IMR-90 (cell line): ENCODE results near the gene PRKAR1B. TPM values are rescaled to one million over a fixed set of nuclear protein-coding genes. Genes with fewer than 3 reads are reported as not detected.
A peak's percentile ranks its signal among the peaks of the same experiment; 100 is the strongest.

ENCODE experiments used
- ATAC-seq: fragments of 200-7000 bp; cut with Tn5 transposase; 2 replicates; pipeline ENCODE4 v1.9.1; 2020; ENCODE audit warnings: low read depth, mild to moderate bottlenecking, moderate library complexity
- BruUV-seq: library from RNA; stranded (reverse); fragments of 400-500 nt; replicated peaks from 2 replicates; lab custom pipeline; 2021; lab: Mats Ljungman, UMichigan
- CTCF ChIA-PET: fragments of 300-600 bp; formaldehyde crosslinking; extraction: SDS; loops from one replicate; lab custom pipeline; 2021; ENCODE audit warnings: antibody characterized with exemption; lab: Yijun Ruan, JAX
- POLR2A ChIA-PET: fragments of 300-600 bp; sonication (Branson Sonifier 250); formaldehyde crosslinking; loops from one replicate; lab custom pipeline; 2022; ENCODE audit warnings: antibody characterized with exemption; ENCODE audit not compliant: unreplicated experiment; lab: Charles Lee
- DNase-seq: peaks from one replicate; pipeline ENCODE4 v3.0.0; 2013
- H2AFZ ChIP-seq: replicated peaks from 2 replicates; pipeline ENCODE3; 2013; ENCODE audit warnings: low read length, mild to moderate bottlenecking; ENCODE audit not compliant: poor library complexity
- H2AK5ac ChIP-seq: 2 replicates; pipeline ENCODE4 v1.6.1; 2013; ENCODE audit warnings: low read depth, low read length, inconsistent platforms
- H2AK9ac ChIP-seq: replicated peaks from 2 replicates; pipeline ENCODE3; 2013; ENCODE audit warnings: mild to moderate bottlenecking, low read depth, low read length, moderate library complexity; ENCODE audit not compliant: poor library complexity
- H2BK120ac ChIP-seq: 2 replicates; pipeline ENCODE4 v1.6.1; 2013; ENCODE audit warnings: low read depth, low read length, inconsistent platforms
- H2BK15ac ChIP-seq: 3 replicates; pipeline ENCODE4 v1.6.1; 2013; ENCODE audit warnings: low read depth, low read length, inconsistent platforms
- H2BK20ac ChIP-seq: 2 replicates; pipeline ENCODE4 v1.6.1; 2013; ENCODE audit warnings: low read depth, mild to moderate bottlenecking, inconsistent platforms, low read length, moderate library complexity
- H2BK5ac ChIP-seq: 2 replicates; pipeline ENCODE4 v1.6.1; 2013; ENCODE audit warnings: mild to moderate bottlenecking, low read depth, low read length, inconsistent platforms; ENCODE audit not compliant: poor library complexity, severe bottlenecking
- H3K14ac ChIP-seq: replicated peaks from 2 replicates; pipeline ENCODE4 v1.6.1; 2013; ENCODE audit warnings: low read depth, low read length, inconsistent platforms
- H3K18ac ChIP-seq: 2 replicates; pipeline ENCODE4 v1.6.1; 2013; ENCODE audit warnings: low read depth, low read length, control low read depth
- H3K23ac ChIP-seq: 2 replicates; pipeline ENCODE4 v1.6.1; 2013; ENCODE audit warnings: low read depth, low read length, inconsistent platforms
- H3K27ac ChIP-seq: 2 replicates; pipeline ENCODE4 v1.5.1; 2013; ENCODE audit warnings: mild to moderate bottlenecking, control low read depth, low read length; ENCODE audit not compliant: insufficient read depth
- H3K27me3 ChIP-seq: 2 replicates; pipeline ENCODE4 v1.6.1; 2013; ENCODE audit warnings: low read length; ENCODE audit not compliant: control insufficient read depth, insufficient read depth
- H3K36me3 ChIP-seq: 2 replicates; pipeline ENCODE4 v1.6.1; 2013; ENCODE audit warnings: low read length, mixed read lengths; ENCODE audit not compliant: control insufficient read depth, insufficient read depth
- H3K4ac ChIP-seq: 2 replicates; pipeline ENCODE4 v1.6.1; 2013; ENCODE audit warnings: low read depth, low read length, inconsistent platforms
- H3K4me1 ChIP-seq: 2 replicates; pipeline ENCODE4 v1.6.1; 2013; ENCODE audit warnings: low read length, mixed read lengths; ENCODE audit not compliant: control insufficient read depth, insufficient read depth
- H3K4me2 ChIP-seq: 2 replicates; pipeline ENCODE4 v1.6.1; 2013; ENCODE audit warnings: low read depth, mild to moderate bottlenecking, control low read depth, low read length, moderate library complexity
- H3K4me3 ChIP-seq: 2 replicates; pipeline ENCODE4 v1.5.1; 2013; ENCODE audit warnings: low read depth, mild to moderate bottlenecking, control low read depth, low read length, moderate library complexity; ENCODE audit not compliant: insufficient read depth
- H3K56ac ChIP-seq: 2 replicates; pipeline ENCODE4 v1.6.1; 2013; ENCODE audit warnings: low read length, inconsistent platforms; ENCODE audit not compliant: insufficient read depth; ENCODE audit errors: extremely low read depth
- H3K79me1 ChIP-seq, 2 experiments: 2 replicates each; pipeline ENCODE4 v1.6.1; 2013; ENCODE audit warnings: low read length in 2 of 2, inconsistent platforms in 1 of 2, low read depth in 1 of 2
- H3K9ac ChIP-seq: 2 replicates; pipeline ENCODE4 v1.6.1; 2013; ENCODE audit warnings: low read depth, low read length, control low read depth
- H3K9me1 ChIP-seq: 2 replicates; pipeline ENCODE4 v1.6.1; 2013; ENCODE audit warnings: low read length, inconsistent platforms; ENCODE audit not compliant: insufficient read depth
- H3K9me3 ChIP-seq: 2 replicates; pipeline ENCODE4 v1.6.1; 2013; ENCODE audit warnings: low read length; ENCODE audit not compliant: control insufficient read depth, insufficient read depth
- H4K20me1 ChIP-seq: 2 replicates; pipeline ENCODE4 v1.6.1; 2013; ENCODE audit warnings: low read length, inconsistent platforms; ENCODE audit not compliant: insufficient read depth
- H4K5ac ChIP-seq: 2 replicates; pipeline ENCODE4 v1.6.1; 2013; ENCODE audit warnings: mild to moderate bottlenecking, low read depth, low read length, control low read depth
- H4K8ac ChIP-seq, 2 experiments: 2 replicates each; pipeline ENCODE4 v1.6.1; 2013; ENCODE audit warnings: low read depth in 2 of 2, low read length in 2 of 2, control low read depth in 1 of 2, inconsistent platforms in 1 of 2
- H4K91ac ChIP-seq: 2 replicates; pipeline ENCODE4 v1.6.1; 2013; ENCODE audit warnings: low read depth, low read length, inconsistent platforms; ENCODE audit not compliant: insufficient read depth
- BHLHE40 ChIP-seq: fragments of 150-350 bp; IDR thresholded peaks from 2 replicates; pipeline ENCODE4 v1.6.1; 2016; ENCODE audit warnings: mild to moderate bottlenecking, low read depth, low read length
- CEBPB ChIP-seq: IDR thresholded peaks from 2 replicates; pipeline ENCODE4 v1.6.1; 2012; ENCODE audit warnings: low read depth, low read length, improper control_type of control experiment
- CHD1 ChIP-seq: IDR thresholded peaks from 2 replicates; pipeline ENCODE4 v1.6.1; 2012; ENCODE audit warnings: low read depth, low read length, improper control_type of control experiment
- CTCF ChIP-seq: conservative IDR thresholded peaks from 2 replicates; pipeline ENCODE4 v1.5.1; 2012; ENCODE audit warnings: mild to moderate bottlenecking, low read depth, low read length, improper control_type of control experiment
- FOS ChIP-seq: fragments of 150-350 bp; IDR thresholded peaks from 2 replicates; pipeline ENCODE4 v1.6.1; 2016; ENCODE audit warnings: low read depth, low read length
- MAFK ChIP-seq: IDR thresholded peaks from 2 replicates; pipeline ENCODE4 v1.6.1; 2012; ENCODE audit warnings: low read depth, low read length, improper control_type of control experiment
- MXI1 ChIP-seq: IDR thresholded peaks from 2 replicates; pipeline ENCODE4 v1.6.1; 2012; ENCODE audit warnings: low read depth, mild to moderate bottlenecking, low read length, moderate library complexity, borderline replicate concordance
- RAD21 ChIP-seq: IDR thresholded peaks from 2 replicates; pipeline ENCODE4 v1.6.1; 2012; ENCODE audit warnings: low read length, improper control_type of control experiment
- RCOR1 ChIP-seq: IDR thresholded peaks from 2 replicates; pipeline ENCODE4 v1.6.1; 2012; ENCODE audit warnings: mild to moderate bottlenecking, low read length, improper control_type of control experiment; ENCODE audit not compliant: insufficient replicate concordance
- SMC3 ChIP-seq: fragments of 150-350 bp; IDR thresholded peaks from 2 replicates; pipeline ENCODE4 v1.6.1; 2016; ENCODE audit warnings: low read depth, mild to moderate bottlenecking, antibody characterized with exemption, low read length, moderate library complexity
- WGBS, 2 experiments: methylation state at CpG; one replicate each; pipeline versions ENCODE4 v1.1.5 to v1.1.7; 2013; ENCODE audit warnings: missing lambda C conversion rate in 2 of 2; ENCODE audit not compliant: insufficient read length in 1 of 2; ENCODE audit errors: extremely low coverage in 2 of 2; 5-methylcytosine and 5-hydroxymethylcytosine counted together
- dilution Hi-C: fragments of 300-500 bp; cut with HindIII; formaldehyde crosslinking; loops from one replicate; pipeline ENCODE4 v1.14.3; 2018; ENCODE audit warnings: low sequenced_read_pairs; ENCODE audit not compliant: unreplicated experiment
- in situ Hi-C: fragments of 300-500 bp; cut with MboI; formaldehyde crosslinking; loops from 3 replicates; pipeline ENCODE4 v1.14.3; 2019; ENCODE audit warnings: low sequenced_read_pairs, inconsistent platforms, mixed read lengths
- intact Hi-C: fragments of 100-400 bp; cut with micrococcal nuclease; formaldehyde crosslinking; loops from 2 replicates; pipeline ENCODE4 v1.10.0; 2022
- polyA plus RNA-seq, 3 experiments: library from polyadenylated mRNA; depleted of rRNA; stranded (reverse); fragments of >200 nt; gene quantifications; 2 replicates each; pipeline ENCODE4 v1.2.3, GENCODE V29; 2012; ENCODE audit warnings: low replicate concordance in 1 of 3
- total RNA-seq: library from RNA; depleted of rRNA; stranded (reverse); fragments of >200 nt; gene quantifications from 2 replicates; pipeline ENCODE4 v1.2.3, GENCODE V29; 2012
- TF ChIP-seq, protein P1 (sequence below): fragments of 150-350 bp; IDR thresholded peaks from 2 replicates; pipeline ENCODE4 v1.6.1; 2016; ENCODE audit warnings: low read depth, mild to moderate bottlenecking, low read length, moderate library complexity, borderline replicate concordance
- TF ChIP-seq, protein P2 (sequence below): fragments of 150-350 bp; IDR thresholded peaks from 2 replicates; pipeline ENCODE4 v1.6.1; 2017; ENCODE audit warnings: mild to moderate bottlenecking, antibody characterized with exemption, low read length, low read depth

Gene PRKAR1B
- total and polyA plus RNA-seq, 2 of the 4 experiments (the other 2 are of a cell fraction) = 15.2 to 20.2 TPM

GRCh38 chr7:604884-605531 lies 122.1 kb downstream of the PRKAR1B start:
- ATAC-seq = no peak
- ChIA-PET CTCF (interaction anchor here (0.5 kb wide), 1 partner anchor 1456 kb away, joined by 3 read pairs; no protein-coding TSS in a partner anchor), POLR2A (no interaction called here)
- no peaks in the 10 kb centered on the region; the same call in 1 of the 2 replicates for H3K27me3 ChIP-seq
- TF ChIP-seq FOS = no peak
- TF ChIP-seq SMC3 = no peak
- TF ChIP-seq CEBPB = no peak
- TF ChIP-seq BHLHE40 = no peak
- TF ChIP-seq, protein P1, sequence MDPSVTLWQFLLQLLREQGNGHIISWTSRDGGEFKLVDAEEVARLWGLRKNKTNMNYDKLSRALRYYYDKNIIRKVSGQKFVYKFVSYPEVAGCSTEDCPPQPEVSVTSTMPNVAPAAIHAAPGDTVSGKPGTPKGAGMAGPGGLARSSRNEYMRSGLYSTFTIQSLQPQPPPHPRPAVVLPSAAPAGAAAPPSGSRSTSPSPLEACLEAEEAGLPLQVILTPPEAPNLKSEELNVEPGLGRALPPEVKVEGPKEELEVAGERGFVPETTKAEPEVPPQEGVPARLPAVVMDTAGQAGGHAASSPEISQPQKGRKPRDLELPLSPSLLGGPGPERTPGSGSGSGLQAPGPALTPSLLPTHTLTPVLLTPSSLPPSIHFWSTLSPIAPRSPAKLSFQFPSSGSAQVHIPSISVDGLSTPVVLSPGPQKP = no peak
- no peak for TF ChIP-seq MAFK
- TF ChIP-seq, protein P2, sequence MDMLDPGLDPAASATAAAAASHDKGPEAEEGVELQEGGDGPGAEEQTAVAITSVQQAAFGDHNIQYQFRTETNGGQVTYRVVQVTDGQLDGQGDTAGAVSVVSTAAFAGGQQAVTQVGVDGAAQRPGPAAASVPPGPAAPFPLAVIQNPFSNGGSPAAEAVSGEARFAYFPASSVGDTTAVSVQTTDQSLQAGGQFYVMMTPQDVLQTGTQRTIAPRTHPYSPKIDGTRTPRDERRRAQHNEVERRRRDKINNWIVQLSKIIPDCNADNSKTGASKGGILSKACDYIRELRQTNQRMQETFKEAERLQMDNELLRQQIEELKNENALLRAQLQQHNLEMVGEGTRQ = no peak
- no peak for TF ChIP-seq RAD21
- TF ChIP-seq MXI1 = no peak
- no peak for TF ChIP-seq CTCF
- no peak for TF ChIP-seq CHD1
- no peak for TF ChIP-seq RCOR1
- no peak overlapping the region for H3K9ac ChIP-seq
- no peaks in the 10 kb centered on the region for H3K9me1 ChIP-seq
- no peak overlapping the region for H3K23ac ChIP-seq
- no peak overlapping the region for H3K18ac ChIP-seq
- no peak overlapping the region for H2AK9ac ChIP-seq
- BruUV-seq = no TSS peak
- no peak overlapping the region for H4K5ac ChIP-seq
- H2BK120ac ChIP-seq = no peak overlapping the region
- H2BK20ac ChIP-seq = no peak overlapping the region
- DNase-seq = no peak
- H3K4ac ChIP-seq = no peak overlapping the region
- no peak overlapping the region for H3K14ac ChIP-seq
- H3K4me3 ChIP-seq = no peak overlapping the region
- dilution Hi-C loops = no loop called here
- no peak overlapping the region; the same call in 1 of the 2 replicates for H4K91ac ChIP-seq
- intact Hi-C loops = no loop called here
- no peaks in the 10 kb centered on the region for H3K79me1 ChIP-seq
- peak overlapping the region; percentile 14 for H2AFZ ChIP-seq
- H3K36me3 ChIP-seq = no peaks in the 10 kb centered on the region
- no peak overlapping the region for H3K4me2 ChIP-seq
- H3K27ac ChIP-seq = no peak overlapping the region
- no peaks in the 10 kb centered on the region for H3K9me3 ChIP-seq
- no peak overlapping the region for H4K8ac ChIP-seq
- H2BK15ac ChIP-seq = no peak overlapping the region
- WGBS, 2 experiments = 88% methylated on average over 14 of the region's 28 CpGs; no CpG with 5 or more reads in 1 of the 2 experiments
- no peaks in the 10 kb centered on the region for H4K20me1 ChIP-seq
- H2AK5ac ChIP-seq = peak overlapping the region; percentile 43; the same call in 1 of the 2 replicates
- no peak overlapping the region for H2BK5ac ChIP-seq
- H3K56ac ChIP-seq = no peak overlapping the region
- in situ Hi-C loops = no loop called here
- H3K4me1 ChIP-seq = 0 out of 2 replicates have a peak, but pooled peaks cover 3% of the 10 kb centered on the region
